Stomach (tissue), 9 donors: ENCODE measurements around the gene TCF12. TPM values are rescaled to one million over a fixed set of nuclear protein-coding genes. Genes with fewer than 3 reads are reported as not detected.
"Not testable (repeated sequence)": the region's sequence is repeated elsewhere in the genome, so short reads cannot be mapped to it uniquely, and the experiment has no call there.

Experiments
- DNase-seq, 2 donors: peaks; one replicate each; pipeline versions ENCODE4 v3.0.0 to v3.0.0-alpha.2; 2013 to 2019
- H3K27ac ChIP-seq, 5 donors: fragments of 200-600 bp in 4 of 5; sonication (generic) in 4 of 5; one replicate each; pipeline ENCODE4 v1.5.1; 2013 to 2019; ENCODE audit warnings: mild to moderate bottlenecking in 1 of 5, moderate library complexity in 1 of 5
- H3K27me3 ChIP-seq, 3 donors: fragments of 200-600 bp; sonication (generic); one replicate each; pipeline ENCODE4 v1.5.1; 2017 to 2019; ENCODE audit warnings: mixed run types in 1 of 3
- H3K36me3 ChIP-seq, 4 donors: fragments of 200-600 bp; sonication (generic); 1 replicate in 3 of 4; 2 replicates in 1 of 4; pipeline ENCODE4 v1.5.1; 2016 to 2019
- H3K4me1 ChIP-seq, 4 donors: fragments of 200-600 bp; sonication (generic); one replicate each; pipeline ENCODE4 v1.5.1; 2016 to 2019
- H3K4me3 ChIP-seq, 4 donors: fragments of 200-600 bp; sonication (generic) in 3 of 4; one replicate each; pipeline ENCODE4 v1.5.1; 2016 to 2019; ENCODE audit warnings: mild to moderate bottlenecking in 1 of 4
- H3K9me3 ChIP-seq, 4 donors: fragments of 200-600 bp; sonication (generic); one replicate each; pipeline ENCODE4 v1.5.1; 2016 to 2019
- CTCF ChIP-seq, 7 experiments: fragments of 450-650 bp in 4 of 7; fragments of 200-600 bp in 3 of 7; sonication (generic) in 3 of 7; IDR thresholded peaks; one replicate each; pipeline ENCODE4 v1.5.1; 2016 to 2019; ENCODE audit warnings: antibody characterized with exemption in 7 of 7, control low read depth in 2 of 7, mild to moderate bottlenecking in 1 of 7
- EP300 ChIP-seq: sonication (generic); formaldehyde crosslinking; IDR thresholded peaks from one replicate; pipeline ENCODE4 v1.6.1; 2017; ENCODE audit warnings: antibody characterized with exemption
- POLR2A ChIP-seq, 4 donors: fragments of 450-650 bp; IDR thresholded peaks; one replicate each; pipeline ENCODE4 v1.6.1; 2016; ENCODE audit warnings: antibody characterized with exemption in 4 of 4, control low read depth in 2 of 4, mild to moderate bottlenecking in 1 of 4, moderate library complexity in 1 of 4
- POLR2AphosphoS5 ChIP-seq, 3 donors: sonication (generic); formaldehyde crosslinking; IDR thresholded peaks; one replicate each; pipeline ENCODE4 v1.6.1; 2016; ENCODE audit warnings: antibody characterized with exemption in 3 of 3
- WGBS, 5 donors: extraction: QIAGEN DNeasy Blood & Tissue Kit in 3 of 5; methylation state at CpG; one replicate each; pipeline versions ENCODE4 v1.1.5 to v1.1.7; 2013 to 2018; 5-methylcytosine and 5-hydroxymethylcytosine counted together
- intact Hi-C: fragments of 100-400 bp; cut with DNase I; formaldehyde crosslinking; loops from one replicate; pipeline ENCODE4 v1.15.1; 2023; ENCODE audit warnings: low total_unique reads
- polyA plus RNA-seq, 3 donors: library from polyadenylated mRNA; stranded (reverse); fragments of 200-250 nt; gene quantifications; one replicate each; pipeline ENCODE4 v1.2.3, GENCODE V29; 2013
- total RNA-seq, 5 donors: library from RNA; depleted of rRNA; stranded (reverse); fragments of >200 nt; gene quantifications; one replicate each; pipeline versions ENCODE4 v1.1.0 to v1.2.3, GENCODE V29; 2014 to 2016
- donor health status: healthy with polysubstance abuse.
- donor health status: Bipolar disorder and iron deficiency.
- donor health status: healthy.

The TCF12 gene
- total and polyA plus RNA-seq, 8 donors, result 11.2 to 462 (median 130) TPM

DNA sequence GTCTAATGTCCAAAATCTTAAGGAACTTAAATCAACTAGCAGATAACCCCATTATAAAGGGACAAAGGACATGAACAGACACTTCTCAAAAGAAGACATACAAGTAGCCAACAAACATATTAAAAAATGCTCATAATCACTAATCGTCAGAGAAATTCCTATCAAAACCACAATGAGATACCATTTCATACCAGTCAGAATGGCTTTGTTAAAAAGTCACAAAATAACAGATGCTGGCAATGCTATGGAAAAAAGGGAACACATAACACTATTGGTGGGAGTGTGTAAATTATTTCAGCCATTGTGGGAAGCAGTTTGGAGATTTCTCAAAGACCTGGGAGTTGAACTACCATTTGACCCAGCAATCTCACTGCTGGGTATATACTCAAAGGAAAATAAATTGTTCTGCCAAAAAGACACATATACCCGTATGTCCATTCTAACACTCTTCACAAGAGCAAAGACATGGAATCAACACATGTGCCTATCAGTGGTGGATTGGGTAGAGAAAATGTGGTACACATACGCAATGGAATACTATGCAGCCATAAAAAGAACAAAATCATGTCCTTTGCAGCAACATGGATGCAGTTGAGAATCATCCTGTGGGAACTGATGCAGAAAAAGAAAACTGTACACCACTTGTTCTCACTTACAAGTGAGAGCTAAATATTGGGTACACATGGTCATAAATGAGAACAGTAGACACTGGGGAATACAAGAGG, 78.5 kb downstream of the TCF12 start:
- DNase-seq, result no peak
- intact Hi-C loops, result no loop called here
- Histone ChIP-seq H3K4me3 (no peak overlapping the region), H3K27ac (no peak overlapping the region), H3K36me3 (no peaks in the 10 kb centered on the region), H3K27me3 (no peaks in the 10 kb centered on the region), H3K4me1 (peaks cover 0 to 9% (median 0%) of the 10 kb centered on the region in 4 donors), H3K9me3 (no peaks in the 10 kb centered on the region)
- 85 to 96% (median 89%) methylated on average over 3 of the region's 3 CpGs for WGBS, 5 donors
- TF ChIP-seq EP300, result no peak
- no peak for TF ChIP-seq CTCF (IDR thresholded peaks at IDR 0.05)
- TF ChIP-seq POLR2AphosphoS5 (IDR thresholded peaks at IDR 0.05), result no peak
- no peak for TF ChIP-seq POLR2A (IDR thresholded peaks at IDR 0.05)

DNA sequence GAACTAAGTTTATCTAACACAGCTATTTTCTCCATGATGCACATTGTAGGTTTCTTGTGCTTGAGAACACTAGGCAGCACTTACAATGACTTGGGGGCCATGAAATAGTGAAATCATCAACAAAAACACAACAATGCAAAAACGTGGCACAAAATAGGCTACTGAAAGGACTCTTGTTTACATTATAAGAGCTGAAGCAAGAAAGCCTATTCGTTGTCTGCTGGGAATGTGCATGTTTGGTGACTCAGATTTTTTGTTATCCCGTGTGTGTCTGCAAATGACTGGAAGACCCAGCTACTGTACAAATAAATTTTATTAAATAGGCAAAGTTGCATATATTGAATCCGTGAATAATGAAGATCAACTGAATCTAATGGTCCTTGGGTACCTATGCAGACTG, 85.0 kb downstream of the TCF12 start:
- H3K27ac ChIP-seq, result no peak overlapping the region
- no peaks in the 10 kb centered on the region for H3K9me3 ChIP-seq
- 56 to 61% (median 59%) methylated on average over 4 of the region's 4 CpGs for WGBS, 5 donors
- H3K4me3 ChIP-seq, result no peak overlapping the region
- peaks cover 0 to 5% (median 0%) of the 10 kb centered on the region in 4 donors for H3K36me3 ChIP-seq
- intact Hi-C loops, result no loop called here
- no peaks in the 10 kb centered on the region for H3K27me3 ChIP-seq
- no peak for TF ChIP-seq CTCF (IDR thresholded peaks at IDR 0.05)
- no peak for TF ChIP-seq POLR2A (IDR thresholded peaks at IDR 0.05)
- no peak for TF ChIP-seq EP300
- TF ChIP-seq POLR2AphosphoS5 (IDR thresholded peaks at IDR 0.05), result no peak
- DNase-seq, result no peak
- peaks cover 0 to 10% (median 4%) of the 10 kb centered on the region in 4 donors for H3K4me1 ChIP-seq

GRCh38 chr15:57005244-57005643, 86.8 kb downstream of the TCF12 start:
- H3K4me3 ChIP-seq, result no peak overlapping the region
- WGBS, 5 donors, result 59 to 73% (median 65%) methylated on average over 1 of the region's 1 CpG

GRCh38 chr15:57007797-57008196, 89.4 kb downstream of the TCF12 start:
- H3K4me1 ChIP-seq, H3K36me3 ChIP-seq, H3K27ac ChIP-seq, intact Hi-C loops, DNase-seq, H3K9me3 ChIP-seq, H3K27me3 ChIP-seq, H3K4me3 ChIP-seq: not testable (repeated sequence)
- WGBS, 5 donors, result 91 to 100% (median 94%) methylated on average over 1 of the region's 1 CpG

More at GRCh38 chr15:57005244-57005643, 86.8 kb downstream of the TCF12 start:
- no peak overlapping the region for H3K27ac ChIP-seq
- no peak for TF ChIP-seq POLR2A (IDR thresholded peaks at IDR 0.05)
- no peak for TF ChIP-seq EP300
- TF ChIP-seq POLR2AphosphoS5 (IDR thresholded peaks at IDR 0.05), result no peak
- no peak for TF ChIP-seq CTCF (IDR thresholded peaks at IDR 0.05)
- H3K4me1 ChIP-seq, result peaks cover 0 to 8% (median 4%) of the 10 kb centered on the region in 4 donors
- H3K27me3 ChIP-seq, result no peaks in the 10 kb centered on the region
- no peaks in the 10 kb centered on the region for H3K9me3 ChIP-seq
- DNase-seq, result no peak
- peaks cover 0 to 5% (median 0%) of the 10 kb centered on the region in 4 donors for H3K36me3 ChIP-seq
- intact Hi-C loops, result no loop called here

- Histone ChIP-seq H3K27me3 (no peaks in the 10 kb centered on the region), H3K9me3 (no peaks in the 10 kb centered on the region), H3K4me1 (peaks cover 0 to 10% (median 5%) of the 10 kb centered on the region in 4 donors), H3K4me3 (no peak overlapping the region), H3K27ac (no peak overlapping the region), H3K36me3 (no peaks in the 10 kb centered on the region)
- no peak for DNase-seq
- WGBS, 5 donors, result 91 to 99% (median 98%) methylated on average over 2 of the region's 2 CpGs
- intact Hi-C loops, result no loop called here
- TF ChIP-seq CTCF (IDR thresholded peaks at IDR 0.05), result no peak
- TF ChIP-seq POLR2AphosphoS5 (IDR thresholded peaks at IDR 0.05), result no peak
- no peak for TF ChIP-seq EP300
- no peak for TF ChIP-seq POLR2A (IDR thresholded peaks at IDR 0.05)
These were observed 92.3 kb downstream of the TCF12 start for GRCh38 chr15:57010724-57011123.
